Osteoblast (primary cell): ENCODE measurements around the gene USO1. TPM values are rescaled to one million over a fixed set of nuclear protein-coding genes. Genes with fewer than 3 reads are reported as not detected.

Experiments
- DNase-seq: peaks from one replicate; pipeline ENCODE4 v3.0.0; 2011; ENCODE audit warnings: low spot score, mixed read lengths; ENCODE audit not compliant: insufficient read length; ENCODE audit errors: missing footprints
- H2AFZ ChIP-seq: 2 replicates; pipeline ENCODE4 v1.6.0; 2011; ENCODE audit warnings: mild to moderate bottlenecking, low read length
- H3K27ac ChIP-seq: 2 replicates; pipeline ENCODE4 v1.5.1; 2011; ENCODE audit warnings: mild to moderate bottlenecking, low read depth, low read length, moderate library complexity
- H3K27me3 ChIP-seq: 2 replicates; pipeline ENCODE4 v1.6.0; 2012; ENCODE audit warnings: mild to moderate bottlenecking, control low read depth, inconsistent platforms, low read length, moderate library complexity; ENCODE audit not compliant: insufficient read depth
- H3K36me3 ChIP-seq: 2 replicates; pipeline ENCODE4 v1.5.1; 2011; ENCODE audit warnings: mild to moderate bottlenecking, low read length, control low read depth, moderate library complexity; ENCODE audit not compliant: insufficient read depth
- H3K4me1 ChIP-seq: 2 replicates; pipeline ENCODE4 v1.5.1; 2011; ENCODE audit warnings: mild to moderate bottlenecking, low read length, control low read depth, moderate library complexity; ENCODE audit not compliant: insufficient read depth
- H3K4me2 ChIP-seq: 2 replicates; pipeline ENCODE4 v1.6.0; 2011; ENCODE audit warnings: mild to moderate bottlenecking, low read length; ENCODE audit not compliant: insufficient read depth
- H3K4me3 ChIP-seq: fragments of 200-600 bp; sonication (generic); 3 replicates; pipeline ENCODE4 v1.5.1; 2012; ENCODE audit warnings: mild to moderate bottlenecking, low read length, inconsistent platforms; ENCODE audit not compliant: insufficient read depth
- H3K79me2 ChIP-seq: 2 replicates; pipeline ENCODE4 v1.6.0; 2012; ENCODE audit warnings: mild to moderate bottlenecking, low read length, control low read depth, inconsistent platforms; ENCODE audit not compliant: insufficient read depth
- H3K9me3 ChIP-seq: 2 replicates; pipeline ENCODE4 v1.5.1; 2011; ENCODE audit warnings: low read depth, low read length, control low read depth
- H4K20me1 ChIP-seq: 2 replicates; pipeline ENCODE4 v1.6.0; 2012; ENCODE audit warnings: mild to moderate bottlenecking, low read length, control low read depth; ENCODE audit not compliant: insufficient read depth
- total RNA-seq: library from RNA; depleted of rRNA; stranded (reverse); fragments of >200 nt; gene quantifications from 2 replicates; pipeline ENCODE4 v1.2.3, GENCODE V29; 2012
- TF ChIP-seq, protein P1 (sequence below): IDR thresholded peaks from 2 replicates; pipeline ENCODE4 v1.5.1; 2011; ENCODE audit warnings: mild to moderate bottlenecking, low read depth, low read length, moderate library complexity; ENCODE audit errors: extremely low read depth

The USO1 gene
- total RNA-seq, 1 donor = 122 TPM

DNA sequence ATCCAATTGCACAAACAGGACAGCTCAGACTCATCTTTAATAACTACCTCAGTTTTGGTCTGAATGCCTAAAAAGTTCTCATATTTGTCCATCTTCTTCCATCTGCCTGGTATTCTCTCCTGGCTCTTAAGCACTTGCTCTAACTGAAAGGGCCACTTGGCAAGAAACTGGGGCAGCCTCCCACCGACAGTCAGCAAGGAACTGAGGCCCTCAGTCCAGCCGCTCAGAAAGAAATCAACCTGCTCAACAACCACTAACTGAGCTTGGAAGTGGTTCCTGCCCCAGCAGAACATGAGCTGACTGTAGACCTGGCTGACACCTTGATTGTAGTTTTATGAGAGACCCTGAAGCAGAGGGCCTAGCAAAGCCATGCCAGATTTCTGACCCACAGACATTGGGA is 93.5 kb downstream of the USO1 start:
- DNase-seq = no peak
- TF ChIP-seq, protein P1, sequence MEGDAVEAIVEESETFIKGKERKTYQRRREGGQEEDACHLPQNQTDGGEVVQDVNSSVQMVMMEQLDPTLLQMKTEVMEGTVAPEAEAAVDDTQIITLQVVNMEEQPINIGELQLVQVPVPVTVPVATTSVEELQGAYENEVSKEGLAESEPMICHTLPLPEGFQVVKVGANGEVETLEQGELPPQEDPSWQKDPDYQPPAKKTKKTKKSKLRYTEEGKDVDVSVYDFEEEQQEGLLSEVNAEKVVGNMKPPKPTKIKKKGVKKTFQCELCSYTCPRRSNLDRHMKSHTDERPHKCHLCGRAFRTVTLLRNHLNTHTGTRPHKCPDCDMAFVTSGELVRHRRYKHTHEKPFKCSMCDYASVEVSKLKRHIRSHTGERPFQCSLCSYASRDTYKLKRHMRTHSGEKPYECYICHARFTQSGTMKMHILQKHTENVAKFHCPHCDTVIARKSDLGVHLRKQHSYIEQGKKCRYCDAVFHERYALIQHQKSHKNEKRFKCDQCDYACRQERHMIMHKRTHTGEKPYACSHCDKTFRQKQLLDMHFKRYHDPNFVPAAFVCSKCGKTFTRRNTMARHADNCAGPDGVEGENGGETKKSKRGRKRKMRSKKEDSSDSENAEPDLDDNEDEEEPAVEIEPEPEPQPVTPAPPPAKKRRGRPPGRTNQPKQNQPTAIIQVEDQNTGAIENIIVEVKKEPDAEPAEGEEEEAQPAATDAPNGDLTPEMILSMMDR = no peak
- Histone ChIP-seq H3K79me2 (no peaks in the 10 kb centered on the region), H3K36me3 (peaks cover 30% of the 10 kb centered on the region), H4K20me1 (no peaks in the 10 kb centered on the region), H3K9me3 (no peaks in the 10 kb centered on the region), H3K27me3 (no peaks in the 10 kb centered on the region), H3K27ac (no peak overlapping the region), H3K4me1 (no peaks in the 10 kb centered on the region), H2AFZ (no peak overlapping the region), H3K4me3 (no peak overlapping the region), H3K4me2 (no peak overlapping the region)

DNA sequence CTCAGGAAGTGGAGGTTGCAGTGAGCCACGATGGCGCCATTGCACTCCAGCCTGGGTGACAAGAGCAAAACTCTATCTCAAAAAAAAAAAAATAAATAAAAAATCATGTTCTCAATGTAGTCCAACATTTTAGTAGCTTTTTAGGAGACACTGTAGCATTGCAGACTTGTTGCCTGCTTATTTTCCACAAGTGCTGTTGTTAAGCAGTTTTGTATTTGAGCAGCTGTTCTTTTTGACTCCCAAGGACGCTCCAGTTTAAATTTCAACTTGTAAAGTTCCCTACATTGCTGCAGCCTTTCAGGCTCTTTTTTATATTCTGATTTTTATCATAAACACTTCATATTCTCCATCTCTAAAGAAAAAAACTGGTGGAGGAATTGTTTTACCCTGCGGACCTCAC is 94.7 kb downstream of the USO1 start:
- Histone ChIP-seq H3K4me3 (no peak overlapping the region), H2AFZ (no peak overlapping the region), H4K20me1 (no peaks in the 10 kb centered on the region), H3K9me3 (no peaks in the 10 kb centered on the region), H3K79me2 (no peaks in the 10 kb centered on the region), H3K4me1 (no peaks in the 10 kb centered on the region), H3K36me3 (peaks cover 20% of the 10 kb centered on the region), H3K27me3 (no peaks in the 10 kb centered on the region), H3K27ac (no peak overlapping the region), H3K4me2 (no peak overlapping the region)
- TF ChIP-seq, protein P1 = no peak
- no peak for DNase-seq

DNA sequence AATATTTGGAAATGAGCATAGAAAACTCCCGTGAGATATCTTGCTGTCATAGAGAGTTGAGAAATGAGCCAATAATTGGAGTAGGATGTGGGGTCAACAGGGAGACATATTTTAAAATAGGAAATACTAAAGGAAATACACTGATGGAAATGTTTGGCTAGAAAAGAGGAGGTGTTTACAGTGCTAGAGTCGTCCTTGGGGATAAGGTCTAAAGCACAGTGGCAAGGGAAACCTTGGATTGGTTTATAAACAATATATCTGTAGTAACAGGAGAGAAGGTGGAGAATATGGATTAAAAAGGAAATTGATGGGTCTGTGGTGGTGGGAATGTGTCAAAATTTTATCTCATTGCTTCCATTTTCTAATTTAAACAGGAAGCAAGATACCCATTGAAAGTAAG is 95.8 kb downstream of the USO1 start:
- H3K4me2 ChIP-seq = no peak overlapping the region
- no peak overlapping the region for H2AFZ ChIP-seq
- H3K36me3 ChIP-seq = peaks cover 9% of the 10 kb centered on the region
- H3K4me1 ChIP-seq = no peaks in the 10 kb centered on the region
- no peak for DNase-seq
- H3K9me3 ChIP-seq = no peaks in the 10 kb centered on the region
- no peaks in the 10 kb centered on the region for H4K20me1 ChIP-seq
- H3K27ac ChIP-seq = no peak overlapping the region
- H3K79me2 ChIP-seq = no peaks in the 10 kb centered on the region
- H3K4me3 ChIP-seq = no peak overlapping the region
- H3K27me3 ChIP-seq = no peaks in the 10 kb centered on the region
- TF ChIP-seq, protein P1 = no peak

DNA sequence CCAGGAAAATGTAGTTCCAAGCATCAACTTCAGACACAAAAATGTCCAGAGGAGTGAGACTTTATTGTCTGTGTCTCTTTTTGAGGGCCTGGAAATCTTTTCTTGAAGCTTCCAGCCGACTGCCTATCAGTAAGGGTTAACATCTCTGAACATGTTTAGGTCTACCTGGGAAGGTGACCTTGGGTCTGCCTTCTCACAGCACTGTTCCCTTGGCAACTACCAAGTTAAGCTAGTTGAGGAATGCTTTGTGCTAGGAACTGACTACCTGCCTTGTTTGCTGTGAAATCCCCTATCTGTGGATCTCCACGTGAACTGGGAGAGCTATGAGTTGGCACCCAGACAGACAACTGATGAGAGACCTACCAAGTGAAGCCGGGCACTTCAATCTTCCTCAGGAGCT is 96.3 kb downstream of the USO1 start:
- Histone ChIP-seq H3K27ac (no peak overlapping the region), H3K79me2 (no peaks in the 10 kb centered on the region), H3K4me3 (no peak overlapping the region), H3K4me1 (no peaks in the 10 kb centered on the region), H4K20me1 (no peaks in the 10 kb centered on the region), H3K27me3 (no peaks in the 10 kb centered on the region), H3K4me2 (no peak overlapping the region), H3K9me3 (no peaks in the 10 kb centered on the region), H2AFZ (no peak overlapping the region), H3K36me3 (peaks cover 7% of the 10 kb centered on the region)
- DNase-seq = no peak
- TF ChIP-seq, protein P1 = no peak
